H7 (cell line): ENCODE results near the gene CASKIN1. TPM values are rescaled to one million over a fixed set of nuclear protein-coding genes. Genes with fewer than 3 reads are reported as not detected.
"Not testable (repeated sequence)": the region's sequence is repeated elsewhere in the genome, so short reads cannot be mapped to it uniquely, and the experiment has no call there.

Experiments
- DNase-seq: peaks from one replicate; pipeline ENCODE4 v3.0.0; 2012
- H3K27me3 ChIP-seq: 2 replicates; pipeline ENCODE4 v1.6.0; 2011; ENCODE audit warnings: mild to moderate bottlenecking, low read length; ENCODE audit not compliant: control insufficient read depth, insufficient read depth
- H3K36me3 ChIP-seq: replicated peaks from 2 replicates; pipeline ENCODE4 v1.5.1; 2011; ENCODE audit warnings: low read length; ENCODE audit not compliant: control insufficient read depth, insufficient read depth
- H3K4me3 ChIP-seq: 2 replicates; pipeline ENCODE4 v1.5.1; 2011; ENCODE audit warnings: low read depth, mild to moderate bottlenecking, control low read depth, low read length, moderate library complexity; ENCODE audit not compliant: insufficient read depth
- total RNA-seq: library from RNA; depleted of rRNA; stranded (reverse); fragments of >200 nt; shearing (Covaris generic); gene quantifications from 2 replicates; pipeline ENCODE4 v1.2.3, GENCODE V29; 2014

The CASKIN1 gene
- total RNA-seq, 1 experiment from 2014 or later = 2.0 TPM

GRCh38 chr16:2147981-2148671 lies 48.3 kb downstream of the CASKIN1 start, which contains the start of gene RAB26:
TSS of gene RAB26 (plus strand) at chr16:2148625. CDS start at chr16:2148784, 159 bp downstream.
- peaks cover 6% of the 10 kb centered on the region for H3K36me3 ChIP-seq
- no peaks in the 10 kb centered on the region for H3K27me3 ChIP-seq
- peak within 1 kb of the TSS; percentile 70 for H3K4me3 ChIP-seq
- peak; percentile 97 for DNase-seq

GRCh38 chr16:2147378-2147777 lies 49.0 kb downstream of the CASKIN1 start:
- Histone ChIP-seq H3K4me3 (no peak overlapping the region), H3K36me3 (peaks cover 4% of the 10 kb centered on the region)
- no peak for DNase-seq

GRCh38 chr16:2145843-2146242 lies 50.6 kb downstream of the CASKIN1 start:
- no peak for DNase-seq
- Histone ChIP-seq H3K4me3 (no peak overlapping the region), H3K36me3 (no peaks in the 10 kb centered on the region), H3K27me3 (no peaks in the 10 kb centered on the region)

More at GRCh38 chr16:2147378-2147777, 49.0 kb downstream of the CASKIN1 start:
- H3K27me3 ChIP-seq = no peaks in the 10 kb centered on the region

GRCh38 chr16:2143878-2144485 lies 52.4 kb downstream of the CASKIN1 start:
- Histone ChIP-seq H3K36me3 (no peaks in the 10 kb centered on the region), H3K4me3 (no peak overlapping the region), H3K27me3 (no peaks in the 10 kb centered on the region)
- no peak for DNase-seq

- Histone ChIP-seq H3K4me3 (no peak overlapping the region), H3K27me3 (no peaks in the 10 kb centered on the region), H3K36me3 (no peaks in the 10 kb centered on the region)
- DNase-seq = no peak
Observed at GRCh38 chr16:2142942-2143877, 53.2 kb downstream of the CASKIN1 start.

GRCh38 chr16:2135770-2136490 lies 60.5 kb downstream of the CASKIN1 start, which contains the start of gene PKD1:
TSS of gene PKD1 (minus strand) at chr16:2135898. CDS start at chr16:2135689, 209 bp downstream.
- not testable (repeated sequence) for H3K27me3 ChIP-seq, H3K36me3 ChIP-seq
- peak within 1 kb of the TSS; percentile 50 for H3K4me3 ChIP-seq
- peak; percentile 62 for DNase-seq

- not testable (repeated sequence) for DNase-seq, H3K27me3 ChIP-seq, H3K36me3 ChIP-seq
- H3K4me3 ChIP-seq = peak overlapping the region; percentile 33
Observed at GRCh38 chr16:2135071-2135470, 61.3 kb downstream of the CASKIN1 start.

GRCh38 chr16:2133797-2134196 lies 62.6 kb downstream of the CASKIN1 start:
- H3K4me3 ChIP-seq, DNase-seq, H3K36me3 ChIP-seq, H3K27me3 ChIP-seq: not testable (repeated sequence)

- not testable (repeated sequence) for H3K36me3 ChIP-seq, H3K4me3 ChIP-seq, DNase-seq, H3K27me3 ChIP-seq
Observed at GRCh38 chr16:2129890-2130447, 66.4 kb downstream of the CASKIN1 start.

GRCh38 chr16:2129251-2129650 lies 67.2 kb downstream of the CASKIN1 start:
- not testable (repeated sequence) for H3K27me3 ChIP-seq, H3K4me3 ChIP-seq, DNase-seq, H3K36me3 ChIP-seq

- H3K4me3 ChIP-seq, DNase-seq, H3K36me3 ChIP-seq, H3K27me3 ChIP-seq: not testable (repeated sequence)
Observed at GRCh38 chr16:2127630-2128280, 68.7 kb downstream of the CASKIN1 start.
